GM21786 (cell line): ENCODE data around the gene RASGRF2.

ENCODE experiments used
- ATAC-seq: cut with Tn5 transposase; IDR thresholded peaks from one replicate; pipeline ENCODE4 v1.9.1; 2021; ENCODE audit not compliant: unreplicated experiment

Gene RASGRF2

GRCh38 chr5:81191726-81192372 lies 231.7 kb downstream of the RASGRF2 start:
- no peak for ATAC-seq

GRCh38 chr5:81192373-81192750 lies 232.2 kb downstream of the RASGRF2 start:
- no peak for ATAC-seq

GRCh38 chr5:81194633-81195334 lies 234.6 kb downstream of the RASGRF2 start:
- ATAC-seq: peak; percentile 96

GRCh38 chr5:81195335-81195929 lies 235.3 kb downstream of the RASGRF2 start:
- ATAC-seq: no peak

- no peak for ATAC-seq
Observed at GRCh38 chr5:81202655-81203054, 242.5 kb downstream of the RASGRF2 start.

GRCh38 chr5:81203729-81204128 lies 243.6 kb downstream of the RASGRF2 start:
- no peak for ATAC-seq

- ATAC-seq: no peak
Observed at GRCh38 chr5:81204205-81204604, 244.0 kb downstream of the RASGRF2 start.

GRCh38 chr5:81205058-81205457 lies 244.9 kb downstream of the RASGRF2 start:
- ATAC-seq: no peak

- ATAC-seq: no peak
Observed at GRCh38 chr5:81207009-81207408, 246.8 kb downstream of the RASGRF2 start.

GRCh38 chr5:81208904-81209303 lies 248.7 kb downstream of the RASGRF2 start:
- ATAC-seq: no peak

- no peak for ATAC-seq
Observed at GRCh38 chr5:81209386-81209785, 249.2 kb downstream of the RASGRF2 start.

- ATAC-seq: no peak
Observed at GRCh38 chr5:81209869-81210493, 249.8 kb downstream of the RASGRF2 start.

GRCh38 chr5:81212211-81212751 lies 252.1 kb downstream of the RASGRF2 start:
- ATAC-seq: peak; percentile 57

- ATAC-seq: no peak
Observed at GRCh38 chr5:81213070-81213469, 252.9 kb downstream of the RASGRF2 start.

GRCh38 chr5:81214848-81215247 lies 254.7 kb downstream of the RASGRF2 start:
- ATAC-seq: no peak

GRCh38 chr5:81216152-81216551 lies 256.0 kb downstream of the RASGRF2 start:
- ATAC-seq: no peak

- no peak for ATAC-seq
Observed at GRCh38 chr5:81219389-81219788, 259.2 kb downstream of the RASGRF2 start.

- ATAC-seq: no peak
Observed at GRCh38 chr5:81222285-81222684, 262.1 kb downstream of the RASGRF2 start.

- no peak for ATAC-seq
Observed at GRCh38 chr5:81225463-81225862, 265.3 kb downstream of the RASGRF2 start.

- ATAC-seq: no peak
Observed at GRCh38 chr5:81226286-81226685, 266.1 kb downstream of the RASGRF2 start.

GRCh38 chr5:81226949-81227348 lies 266.8 kb downstream of the RASGRF2 start:
- no peak for ATAC-seq

GRCh38 chr5:81228084-81228483 lies 267.9 kb downstream of the RASGRF2 start:
- no peak for ATAC-seq
